ENCODE results near the gene AK1.

The AK1 gene

DNA sequence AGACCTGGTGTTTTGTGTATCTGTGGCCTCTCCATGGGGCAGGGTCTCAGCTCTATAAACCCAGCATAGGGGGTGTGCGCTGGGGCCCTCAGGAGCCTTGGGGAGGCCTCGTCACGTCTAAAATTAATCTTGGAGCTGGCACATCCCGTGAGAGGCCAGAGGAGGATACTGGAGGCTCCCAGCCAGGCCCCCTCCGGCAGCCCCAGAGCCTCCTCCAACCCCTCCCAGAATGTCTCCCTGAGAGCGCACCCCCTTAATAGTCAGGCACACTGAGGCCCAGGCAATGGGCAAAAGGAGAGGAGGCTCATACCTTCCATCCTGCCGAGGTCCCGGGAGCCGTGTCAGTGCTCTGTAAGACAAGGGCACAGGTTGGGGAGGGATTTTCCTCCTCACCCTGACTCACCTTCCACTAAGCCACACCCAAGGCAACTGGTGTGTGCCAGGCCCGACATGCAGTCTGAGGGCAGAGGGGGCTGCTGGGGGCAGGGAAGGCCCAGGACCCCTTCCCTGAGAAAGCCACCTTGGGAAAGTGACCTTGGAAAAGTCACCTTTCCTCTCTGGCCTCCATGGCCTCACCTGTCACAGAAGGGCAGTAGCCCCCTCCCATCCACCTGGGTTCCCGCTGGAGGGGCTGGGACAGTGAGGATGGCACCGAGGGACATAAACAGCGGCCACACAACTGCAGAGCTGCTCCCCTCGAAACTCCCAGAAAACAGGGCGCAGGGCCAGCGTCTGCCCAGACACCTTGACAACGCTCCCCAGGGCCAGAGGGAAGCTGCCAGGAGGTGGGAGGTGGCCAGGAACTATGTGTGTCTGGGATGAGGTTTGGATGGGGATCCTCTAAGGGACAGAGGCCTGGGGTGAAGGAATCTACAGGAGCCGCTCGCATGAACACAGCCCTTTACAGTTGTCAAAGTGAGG lies 2.9 kb downstream of the AK1 start:
- H2AK5ac ChIP-seq (ENCODE audit: low read length, severe bottlenecking) = no peak overlapping the region
- 97% methylated on average over 16 of the region's 19 CpGs for WGBS
- peaks cover 41 to 44% of the 10 kb centered on the region in 2 experiments for H3K36me3 ChIP-seq (ENCODE audit: control insufficient read depth in 1 of 2, insufficient read depth in 2 of 2, low read depth in 1 of 2, low read length in 2 of 2)
- peak overlapping the region in 1 of 2 experiments; percentile 66 for H3K4ac ChIP-seq (ENCODE audit: low read depth in 1 of 2, low read length in 2 of 2)
- peak overlapping the region; percentile 50 for H4K8ac ChIP-seq (ENCODE audit: low read length)
- peaks cover 45% of the 10 kb centered on the region for H3K4me1 ChIP-seq (ENCODE audit: control insufficient read depth, insufficient read depth, low read depth, low read length)
- peak overlapping the region; percentile 79 to 82 for H2BK12ac ChIP-seq (ENCODE audit: low read length in 2 of 2)
- H3K23ac ChIP-seq (ENCODE audit: low read length in 2 of 2) = peak overlapping the region in 1 of 2 experiments; percentile 46
- peak overlapping the region in 1 of 2 experiments; percentile 75 for H3K4me3 ChIP-seq (ENCODE audit: insufficient read depth in 1 of 2, low read depth in 1 of 2, low read length in 2 of 2)
- peaks cover 19% of the 10 kb centered on the region for H3K79me1 ChIP-seq (replicated peaks; ENCODE audit: low read length, poor library complexity, severe bottlenecking)
- no peak for DNase-seq
- no peak overlapping the region for H2BK5ac ChIP-seq (ENCODE audit: low read depth, low read length, poor library complexity, severe bottlenecking)
- H3K9me3 ChIP-seq (ENCODE audit: control insufficient read depth, low read length) = no peaks in the 10 kb centered on the region
- H3K27me3 ChIP-seq (ENCODE audit: control insufficient read depth in 1 of 2, insufficient read depth in 1 of 2, low read length in 2 of 2) = no peaks in the 10 kb centered on the region
- H2AFZ ChIP-seq (ENCODE audit: low read depth, low read length) = no peak overlapping the region
- peak overlapping the region; percentile 79 for H4K91ac ChIP-seq (ENCODE audit: low read length)
- no peak overlapping the region for H3K14ac ChIP-seq (ENCODE audit: low read length in 2 of 2)
- no peak overlapping the region for H3K27ac ChIP-seq (ENCODE audit: low read length, poor library complexity, severe bottlenecking)
- no peak overlapping the region for H2BK15ac ChIP-seq (ENCODE audit: low read depth, poor library complexity, severe bottlenecking)
- peak overlapping the region in 1 of 2 experiments; percentile 95 for H3K18ac ChIP-seq (ENCODE audit: low read depth in 1 of 2, low read length in 2 of 2)
- H3K9ac ChIP-seq (ENCODE audit: low read length) = peak overlapping the region; percentile 77
- H2BK120ac ChIP-seq (ENCODE audit: low read depth, low read length) = peak overlapping the region; percentile 19
- no peak overlapping the region for H3K4me2 ChIP-seq (ENCODE audit: low read length, poor library complexity, severe bottlenecking)

DNA sequence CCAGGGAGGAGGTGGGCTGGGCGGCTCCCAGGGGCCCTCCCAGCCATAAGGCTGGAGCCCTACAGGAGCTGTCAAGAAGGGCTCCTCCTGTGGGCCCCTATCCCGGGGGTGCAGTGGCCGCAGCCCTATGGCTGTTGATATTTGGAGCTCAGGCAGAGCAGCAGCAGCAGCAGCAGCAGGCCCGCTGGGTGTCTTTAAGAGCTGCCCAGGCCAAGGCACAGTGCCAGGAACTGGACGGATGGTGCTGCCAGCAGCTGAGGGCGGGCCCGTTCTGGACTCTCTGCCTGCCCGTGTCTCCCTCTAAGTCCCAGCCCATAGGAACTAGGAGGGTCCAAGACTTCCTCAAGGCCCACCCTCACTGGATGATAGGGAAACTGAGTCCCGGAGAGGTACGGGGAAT lies 3.6 kb downstream of the AK1 start:
- Histone ChIP-seq H3K27me3 (ENCODE audit: control insufficient read depth in 1 of 2, insufficient read depth in 1 of 2, low read length in 2 of 2) (no peaks in the 10 kb centered on the region), H2BK5ac (ENCODE audit: low read depth, low read length, poor library complexity, severe bottlenecking) (no peak overlapping the region), H3K27ac (ENCODE audit: low read length, poor library complexity, severe bottlenecking) (no peak overlapping the region), H2BK15ac (ENCODE audit: low read depth, poor library complexity, severe bottlenecking) (no peak overlapping the region), H3K23ac (ENCODE audit: low read length in 2 of 2) (no peak overlapping the region), H3K4me1 (ENCODE audit: control insufficient read depth, insufficient read depth, low read depth, low read length) (peaks cover 45% of the 10 kb centered on the region), H2BK12ac (ENCODE audit: low read length in 2 of 2) (peak overlapping the region in 1 of 2 experiments; percentile 18), H3K4me2 (ENCODE audit: low read length, poor library complexity, severe bottlenecking) (no peak overlapping the region), H3K4ac (ENCODE audit: low read depth in 1 of 2, low read length in 2 of 2) (peak overlapping the region in 1 of 2 experiments; percentile 9), H2AFZ (ENCODE audit: low read depth, low read length) (no peak overlapping the region), H3K14ac (ENCODE audit: low read length in 2 of 2) (no peak overlapping the region), H2AK5ac (ENCODE audit: low read length, severe bottlenecking) (no peak overlapping the region), H3K9me3 (ENCODE audit: control insufficient read depth, low read length) (no peaks in the 10 kb centered on the region), H3K79me1 (replicated peaks; ENCODE audit: low read length, poor library complexity, severe bottlenecking) (peaks cover 19% of the 10 kb centered on the region), H3K4me3 (ENCODE audit: insufficient read depth in 1 of 2, low read depth in 1 of 2, low read length in 2 of 2) (peak overlapping the region in 1 of 2 experiments; percentile 75), H4K8ac (ENCODE audit: low read length) (peak overlapping the region; percentile 17), H3K18ac (ENCODE audit: low read depth in 1 of 2, low read length in 2 of 2) (no peak overlapping the region), H3K36me3 (ENCODE audit: control insufficient read depth in 1 of 2, insufficient read depth in 2 of 2, low read depth in 1 of 2, low read length in 2 of 2) (peaks cover 48 to 51% of the 10 kb centered on the region in 2 experiments), H2BK120ac (ENCODE audit: low read depth, low read length) (no peak overlapping the region), H4K91ac (ENCODE audit: low read length) (no peak overlapping the region), H3K9ac (ENCODE audit: low read length) (peak overlapping the region; percentile 77)
- WGBS = 95% methylated on average over 9 of the region's 10 CpGs
- DNase-seq = no peak

DNA sequence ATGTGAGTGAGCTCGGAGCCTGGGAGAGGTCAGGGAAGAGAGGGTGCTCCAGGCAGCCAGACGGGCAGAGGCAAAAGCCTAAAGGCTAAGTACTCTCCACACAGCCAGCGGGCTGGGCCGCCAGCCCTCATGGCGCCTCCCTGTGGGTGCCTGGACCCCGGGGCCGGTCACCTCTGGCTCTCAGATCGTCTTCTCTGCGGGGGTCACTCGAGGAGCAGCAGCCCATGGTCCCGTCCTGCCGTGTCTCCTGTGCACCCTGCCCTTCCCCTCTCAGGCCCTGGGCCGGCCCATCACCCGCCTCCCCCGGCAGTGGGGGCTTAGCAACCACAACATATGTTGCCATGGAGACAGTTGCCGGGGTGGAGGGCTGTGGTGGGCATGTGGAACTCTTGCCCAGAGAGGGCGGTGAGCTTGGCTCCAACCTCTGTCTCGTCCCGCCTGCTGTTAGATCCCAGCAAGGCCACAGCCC lies 4.2 kb downstream of the AK1 start:
- H3K36me3 ChIP-seq (ENCODE audit: control insufficient read depth in 1 of 2, insufficient read depth in 2 of 2, low read depth in 1 of 2, low read length in 2 of 2) = peaks cover 53 to 56% of the 10 kb centered on the region in 2 experiments
- H3K23ac ChIP-seq (ENCODE audit: low read length in 2 of 2) = no peak overlapping the region
- no peak overlapping the region for H2BK5ac ChIP-seq (ENCODE audit: low read depth, low read length, poor library complexity, severe bottlenecking)
- H3K4me2 ChIP-seq (ENCODE audit: low read length, poor library complexity, severe bottlenecking) = no peak overlapping the region
- no peak overlapping the region for H3K18ac ChIP-seq (ENCODE audit: low read depth in 1 of 2, low read length in 2 of 2)
- no peak overlapping the region for H3K27ac ChIP-seq (ENCODE audit: low read length, poor library complexity, severe bottlenecking)
- no peak overlapping the region for H2BK15ac ChIP-seq (ENCODE audit: low read depth, poor library complexity, severe bottlenecking)
- H3K9me3 ChIP-seq (ENCODE audit: control insufficient read depth, low read length) = no peaks in the 10 kb centered on the region
- no peak overlapping the region for H3K14ac ChIP-seq (ENCODE audit: low read length in 2 of 2)
- peak overlapping the region in 1 of 2 experiments; percentile 75 for H3K4me3 ChIP-seq (ENCODE audit: insufficient read depth in 1 of 2, low read depth in 1 of 2, low read length in 2 of 2)
- peak overlapping the region; percentile 77 for H3K9ac ChIP-seq (ENCODE audit: low read length)
- H3K27me3 ChIP-seq (ENCODE audit: control insufficient read depth in 1 of 2, insufficient read depth in 1 of 2, low read length in 2 of 2) = no peaks in the 10 kb centered on the region
- H2BK12ac ChIP-seq (ENCODE audit: low read length in 2 of 2) = peak overlapping the region in 1 of 2 experiments; percentile 17
- no peak overlapping the region for H2AFZ ChIP-seq (ENCODE audit: low read depth, low read length)
- H3K4ac ChIP-seq (ENCODE audit: low read depth in 1 of 2, low read length in 2 of 2) = no peak overlapping the region
- H3K4me1 ChIP-seq (ENCODE audit: control insufficient read depth, insufficient read depth, low read depth, low read length) = peaks cover 45% of the 10 kb centered on the region
- no peak overlapping the region for H4K8ac ChIP-seq (ENCODE audit: low read length)
- no peak overlapping the region for H4K91ac ChIP-seq (ENCODE audit: low read length)
- H2BK120ac ChIP-seq (ENCODE audit: low read depth, low read length) = no peak overlapping the region
- WGBS = 81% methylated on average over 19 of the region's 19 CpGs
- no peak for DNase-seq
- peaks cover 19% of the 10 kb centered on the region for H3K79me1 ChIP-seq (replicated peaks; ENCODE audit: low read length, poor library complexity, severe bottlenecking)
- no peak overlapping the region for H2AK5ac ChIP-seq (ENCODE audit: low read length, severe bottlenecking)

Measured in mesenchymal stem cell (in vitro differentiated cells and primary cell).